HEK293 (cell line): Measurements from ENCODE around the gene PRRT3.

Experiments
- CTCF ChIA-PET: fragments of 350-600 bp; formaldehyde crosslinking; extraction: SDS; loops from one replicate; lab custom pipeline; 2021; ENCODE audit warnings: antibody characterized with exemption; lab: Yijun Ruan, JAX
- POLR2A ChIA-PET: fragments of 300-600 bp; formaldehyde crosslinking; extraction: SDS; loops from one replicate; lab custom pipeline; 2020; ENCODE audit warnings: antibody characterized with exemption, inconsistent platforms; lab: Yijun Ruan, JAX
- H3K27ac ChIP-seq: fragments of 200-500 bp; sonication (Bioruptor generic); 2 replicates; pipeline ENCODE4 v1.5.1; 2014; ENCODE audit warnings: low read depth, low read length, control low read depth, inconsistent platforms; ENCODE audit errors: extremely low read depth
- H3K36me3 ChIP-seq, 2 experiments: fragments of 200-500 bp in 1 of 2; sonication (Bioruptor generic) in 1 of 2; 1 replicate in 1 of 2; 2 replicates in 1 of 2; pipeline ENCODE4 v1.5.1; 2014 to 2017; ENCODE audit warnings: inconsistent platforms in 2 of 2, low read length in 2 of 2; ENCODE audit not compliant: control insufficient read depth in 2 of 2, insufficient read depth in 1 of 2
- H3K4me1 ChIP-seq: fragments of 200-500 bp; sonication (Bioruptor generic); 2 replicates; pipeline ENCODE4 v1.5.1; 2014; ENCODE audit warnings: mild to moderate bottlenecking, low read length, inconsistent platforms; ENCODE audit not compliant: control insufficient read depth, insufficient read depth
- H3K4me3 ChIP-seq: 2 replicates; pipeline ENCODE4 v1.5.1; 2011; ENCODE audit warnings: low read depth, mild to moderate bottlenecking, control low read depth, low read length, moderate library complexity
- H3K9me3 ChIP-seq: fragments of 200-500 bp; sonication (Bioruptor generic); 2 replicates; pipeline ENCODE4 v1.5.1; 2014; ENCODE audit warnings: low read depth, low read length, inconsistent platforms; ENCODE audit not compliant: control insufficient read depth, insufficient read depth
- GFI1B ChIP-seq: fragments of 450-650 bp; formaldehyde crosslinking; IDR thresholded peaks from 2 replicates; pipeline ENCODE4 v1.5.1; 2016; ENCODE audit warnings: missing biosample characterization, missing genetic modification characterization
- OSR2 ChIP-seq: fragments of 450-650 bp; formaldehyde crosslinking; IDR thresholded peaks from 2 replicates; pipeline ENCODE4 v1.5.1; 2016; ENCODE audit warnings: missing biosample characterization, missing genetic modification characterization
- SETDB1 ChIP-seq: IDR thresholded peaks from one replicate; pipeline ENCODE4 v1.6.1; 2017; ENCODE audit warnings: mild to moderate bottlenecking, low read length, moderate library complexity, mixed read lengths; ENCODE audit not compliant: insufficient read length
- TCF7L2 ChIP-seq: IDR thresholded peaks from 2 replicates; pipeline ENCODE4 v1.6.1; 2011; ENCODE audit warnings: low read depth, mild to moderate bottlenecking, inconsistent platforms, low read length, moderate library complexity, borderline replicate concordance
- YY1 ChIP-seq: fragments of 450-650 bp; formaldehyde crosslinking; IDR thresholded peaks from 2 replicates; pipeline ENCODE4 v1.5.1; 2018; ENCODE audit warnings: missing biosample characterization, missing genetic modification characterization
- ZBTB20 ChIP-seq: fragments of 450-650 bp; formaldehyde crosslinking; IDR thresholded peaks from 2 replicates; pipeline ENCODE4 v1.5.1; 2016; ENCODE audit warnings: missing biosample characterization, missing genetic modification characterization
- ZBTB7A ChIP-seq: fragments of 450-650 bp; formaldehyde crosslinking; IDR thresholded peaks from 2 replicates; pipeline ENCODE4 v1.5.1; 2016; ENCODE audit warnings: low read depth, missing biosample characterization, missing genetic modification characterization
- ZNF114 ChIP-seq: fragments of 450-650 bp; formaldehyde crosslinking; IDR thresholded peaks from 2 replicates; pipeline ENCODE4 v1.5.0; 2017; ENCODE audit warnings: missing biosample characterization, missing genetic modification characterization
- ZNF18 ChIP-seq: fragments of 450-650 bp; formaldehyde crosslinking; IDR thresholded peaks from 2 replicates; pipeline ENCODE4 v1.5.1; 2016; ENCODE audit warnings: missing biosample characterization, missing genetic modification characterization
- ZNF202 ChIP-seq: fragments of 450-650 bp; formaldehyde crosslinking; IDR thresholded peaks from 2 replicates; pipeline ENCODE4 v1.5.1; 2016; ENCODE audit warnings: missing biosample characterization, missing genetic modification characterization, borderline replicate concordance
- ZNF23 ChIP-seq: fragments of 450-650 bp; formaldehyde crosslinking; IDR thresholded peaks from 2 replicates; pipeline ENCODE4 v1.5.1; 2016; ENCODE audit warnings: missing biosample characterization, missing genetic modification characterization, borderline replicate concordance
- ZNF239 ChIP-seq: fragments of 450-650 bp; formaldehyde crosslinking; IDR thresholded peaks from 2 replicates; pipeline ENCODE4 v1.5.1; 2016; ENCODE audit warnings: missing biosample characterization, missing genetic modification characterization
- ZNF335 ChIP-seq: fragments of 450-650 bp; formaldehyde crosslinking; conservative IDR thresholded peaks from 2 replicates; pipeline ENCODE4 v1.5.1; 2016; ENCODE audit warnings: missing biosample characterization, missing genetic modification characterization
- ZNF548 ChIP-seq: fragments of 450-650 bp; formaldehyde crosslinking; IDR thresholded peaks from 2 replicates; pipeline ENCODE4 v1.5.1; 2016; ENCODE audit warnings: missing biosample characterization, missing genetic modification characterization
- ZNF596 ChIP-seq: fragments of 450-650 bp; IDR thresholded peaks from 2 replicates; pipeline ENCODE4 v1.5.0; 2018; ENCODE audit warnings: missing biosample characterization, mild to moderate bottlenecking, missing genetic modification characterization, moderate library complexity
- ZNF677 ChIP-seq: fragments of 450-650 bp; IDR thresholded peaks from 2 replicates; pipeline ENCODE4 v1.5.0; 2018; ENCODE audit warnings: missing biosample characterization, mild to moderate bottlenecking, missing genetic modification characterization, moderate library complexity
- ZNF768 ChIP-seq: fragments of 450-650 bp; formaldehyde crosslinking; IDR thresholded peaks from 2 replicates; pipeline ENCODE4 v1.5.1; 2018; ENCODE audit warnings: missing biosample characterization, mild to moderate bottlenecking, missing genetic modification characterization
- TF ChIP-seq, protein P1 (sequence below): fragments of 450-650 bp; formaldehyde crosslinking; IDR thresholded peaks from 2 replicates; pipeline ENCODE4 v1.5.1; 2016; ENCODE audit warnings: missing biosample characterization, missing genetic modification characterization, low read depth
- TF ChIP-seq, protein P2 (sequence below): fragments of 450-650 bp; formaldehyde crosslinking; IDR thresholded peaks from 2 replicates; pipeline ENCODE4 v1.5.1; 2017; ENCODE audit warnings: missing biosample characterization, missing genetic modification characterization
- TF ChIP-seq, protein P3 (sequence below): fragments of 450-650 bp; formaldehyde crosslinking; IDR thresholded peaks from 2 replicates; pipeline ENCODE4 v1.5.1; 2016; ENCODE audit warnings: missing biosample characterization, missing genetic modification characterization

PRRT3 gene

GRCh38 chr3:9934235-9934621, 18.0 kb downstream of the PRRT3 start:
- peak overlapping the region; percentile 74 for H3K4me3 ChIP-seq
- 0 out of 2 replicates have a peak, but pooled peaks cover 2% of the 10 kb centered on the region for H3K4me1 ChIP-seq
- TF ChIP-seq ZBTB7A (tag by site-specific recombination) (no peak), OSR2 (tag by site-specific recombination) (no peak), ZNF596 (tag by site-specific recombination) (no peak), ZNF335 (tag by site-specific recombination) (peak; percentile 13), SETDB1 (no peak), ZNF202 (tag by site-specific recombination) (no peak), YY1 (tag by site-specific recombination) (no peak), ZNF768 (tag by site-specific recombination) (no peak), GFI1B (no peak), ZBTB20 (peak; percentile 7; the same call in 1 of the 2 replicates), ZNF18 (tag by site-specific recombination) (no peak), ZNF114 (tag by site-specific recombination) (no peak), ZNF239 (tag by site-specific recombination) (no peak), ZNF548 (no peak), TCF7L2 (no peak), ZNF677 (tag by site-specific recombination) (no peak), ZNF23 (tag by site-specific recombination) (no peak)
- TF ChIP-seq, protein P1, sequence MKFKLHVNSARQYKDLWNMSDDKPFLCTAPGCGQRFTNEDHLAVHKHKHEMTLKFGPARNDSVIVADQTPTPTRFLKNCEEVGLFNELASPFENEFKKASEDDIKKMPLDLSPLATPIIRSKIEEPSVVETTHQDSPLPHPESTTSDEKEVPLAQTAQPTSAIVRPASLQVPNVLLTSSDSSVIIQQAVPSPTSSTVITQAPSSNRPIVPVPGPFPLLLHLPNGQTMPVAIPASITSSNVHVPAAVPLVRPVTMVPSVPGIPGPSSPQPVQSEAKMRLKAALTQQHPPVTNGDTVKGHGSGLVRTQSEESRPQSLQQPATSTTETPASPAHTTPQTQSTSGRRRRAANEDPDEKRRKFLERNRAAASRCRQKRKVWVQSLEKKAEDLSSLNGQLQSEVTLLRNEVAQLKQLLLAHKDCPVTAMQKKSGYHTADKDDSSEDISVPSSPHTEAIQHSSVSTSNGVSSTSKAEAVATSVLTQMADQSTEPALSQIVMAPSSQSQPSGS (tag by site-specific recombination): no peak
- TF ChIP-seq, protein P2, sequence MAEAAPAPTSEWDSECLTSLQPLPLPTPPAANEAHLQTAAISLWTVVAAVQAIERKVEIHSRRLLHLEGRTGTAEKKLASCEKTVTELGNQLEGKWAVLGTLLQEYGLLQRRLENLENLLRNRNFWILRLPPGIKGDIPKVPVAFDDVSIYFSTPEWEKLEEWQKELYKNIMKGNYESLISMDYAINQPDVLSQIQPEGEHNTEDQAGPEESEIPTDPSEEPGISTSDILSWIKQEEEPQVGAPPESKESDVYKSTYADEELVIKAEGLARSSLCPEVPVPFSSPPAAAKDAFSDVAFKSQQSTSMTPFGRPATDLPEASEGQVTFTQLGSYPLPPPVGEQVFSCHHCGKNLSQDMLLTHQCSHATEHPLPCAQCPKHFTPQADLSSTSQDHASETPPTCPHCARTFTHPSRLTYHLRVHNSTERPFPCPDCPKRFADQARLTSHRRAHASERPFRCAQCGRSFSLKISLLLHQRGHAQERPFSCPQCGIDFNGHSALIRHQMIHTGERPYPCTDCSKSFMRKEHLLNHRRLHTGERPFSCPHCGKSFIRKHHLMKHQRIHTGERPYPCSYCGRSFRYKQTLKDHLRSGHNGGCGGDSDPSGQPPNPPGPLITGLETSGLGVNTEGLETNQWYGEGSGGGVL: no peak
- TF ChIP-seq, protein P3, sequence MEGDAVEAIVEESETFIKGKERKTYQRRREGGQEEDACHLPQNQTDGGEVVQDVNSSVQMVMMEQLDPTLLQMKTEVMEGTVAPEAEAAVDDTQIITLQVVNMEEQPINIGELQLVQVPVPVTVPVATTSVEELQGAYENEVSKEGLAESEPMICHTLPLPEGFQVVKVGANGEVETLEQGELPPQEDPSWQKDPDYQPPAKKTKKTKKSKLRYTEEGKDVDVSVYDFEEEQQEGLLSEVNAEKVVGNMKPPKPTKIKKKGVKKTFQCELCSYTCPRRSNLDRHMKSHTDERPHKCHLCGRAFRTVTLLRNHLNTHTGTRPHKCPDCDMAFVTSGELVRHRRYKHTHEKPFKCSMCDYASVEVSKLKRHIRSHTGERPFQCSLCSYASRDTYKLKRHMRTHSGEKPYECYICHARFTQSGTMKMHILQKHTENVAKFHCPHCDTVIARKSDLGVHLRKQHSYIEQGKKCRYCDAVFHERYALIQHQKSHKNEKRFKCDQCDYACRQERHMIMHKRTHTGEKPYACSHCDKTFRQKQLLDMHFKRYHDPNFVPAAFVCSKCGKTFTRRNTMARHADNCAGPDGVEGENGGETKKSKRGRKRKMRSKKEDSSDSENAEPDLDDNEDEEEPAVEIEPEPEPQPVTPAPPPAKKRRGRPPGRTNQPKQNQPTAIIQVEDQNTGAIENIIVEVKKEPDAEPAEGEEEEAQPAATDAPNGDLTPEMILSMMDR (tag by site-specific recombination): 0 out of 2 replicates have a peak, but pooled peaks have one; percentile 45
- H3K27ac ChIP-seq: peak overlapping the region; percentile 68; the same call in 1 of the 2 replicates
- no peaks in the 10 kb centered on the region for H3K9me3 ChIP-seq
- POLR2A ChIA-PET: interaction anchor here (0.8 to 3.9 kb wide), 9 partner anchors 9 to 92 kb away, joined by 3 to 33 read pairs (median 9); partner anchors contain the start of genes FANCD2, IL17RC and JAGN1
- CTCF ChIA-PET: interaction anchor here (1.5 to 1.9 kb wide), 2 partner anchors 12 to 49 kb away, joined by 5 to 17 read pairs; no protein-coding TSS in a partner anchor
- H3K36me3 ChIP-seq: peaks cover 6 to 49% of the 10 kb centered on the region in 2 experiments
